ENCODE measurements around the gene NCOA3. TPM values are rescaled to one million over a fixed set of nuclear protein-coding genes. Genes with fewer than 3 reads are reported as not detected.

NCOA3 gene
- total and polyA plus RNA-seq, 2 experiments from 2014 or later = 6.7 to 25.8 TPM

DNA sequence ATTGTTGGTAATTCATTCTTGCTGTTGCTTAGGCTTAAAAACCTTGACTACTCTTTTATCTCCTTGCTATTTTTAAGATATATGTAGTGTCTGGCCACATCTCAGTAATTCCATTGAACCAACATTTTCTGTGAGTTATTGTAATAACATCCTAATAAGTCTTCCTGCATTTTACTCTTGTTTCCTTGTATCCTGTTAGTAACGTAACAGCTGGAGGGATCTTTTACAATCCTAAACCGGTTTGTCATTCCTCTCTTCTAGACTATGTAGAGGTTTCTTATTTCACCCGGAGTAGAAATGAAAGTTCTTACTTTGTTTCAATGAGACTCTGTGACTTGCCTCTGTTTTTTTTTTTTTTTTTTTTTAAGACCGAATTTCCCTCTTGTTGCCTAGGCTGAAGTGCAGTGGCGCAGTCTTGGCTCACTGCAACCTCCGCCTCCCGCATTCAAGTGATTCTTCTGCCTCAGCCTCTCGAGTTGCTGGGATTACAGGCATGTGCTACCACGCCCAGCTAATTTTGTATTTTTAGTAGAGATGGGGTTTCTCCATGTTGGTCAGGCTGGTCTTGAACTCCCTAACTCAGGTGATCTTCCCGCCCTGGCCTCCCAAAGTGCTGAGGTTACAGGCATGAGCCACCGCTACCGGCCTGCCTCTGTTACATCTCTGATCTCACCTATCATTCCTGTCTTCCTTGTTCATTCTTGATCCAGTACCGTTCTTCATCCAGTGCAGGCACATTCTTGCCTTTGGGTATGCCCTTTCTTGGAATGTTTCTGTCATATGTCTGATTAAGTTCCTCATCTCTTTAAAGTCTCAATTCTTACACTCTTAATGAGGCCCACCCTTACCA, 44.7 kb downstream of the NCOA3 start:
- H3K4me3 ChIP-seq = no peak overlapping the region
- ATAC-seq = peak; percentile 50
- peaks cover 98% of the 10 kb centered on the region for H3K79me2 ChIP-seq (replicated peaks; ENCODE audit: insufficient read depth)
- no peaks in the 10 kb centered on the region for H3K27me3 ChIP-seq (ENCODE audit: insufficient read depth)
- H3K9me2 ChIP-seq (ENCODE audit: insufficient read depth) = no peaks in the 10 kb centered on the region
- no peak overlapping the region; the same call in 1 of the 2 replicates for H3K27ac Mint-ChIP-seq
- peaks cover 29% of the 10 kb centered on the region for H3K4me1 ChIP-seq (ENCODE audit: insufficient read depth)
- no peak overlapping the region for H3K4me3 Mint-ChIP-seq
- no peaks in the 10 kb centered on the region for H3K36me3 ChIP-seq (ENCODE audit: insufficient read depth)
- H3K36me3 Mint-ChIP-seq (ENCODE audit: low read depth) = no peaks in the 10 kb centered on the region
- H3F3A ChIP-seq (replicated peaks; ENCODE audit: low read depth) = no peaks in the 10 kb centered on the region
- no peaks in the 10 kb centered on the region for H3K9me3 Mint-ChIP-seq
- H4K20me1 ChIP-seq (replicated peaks; ENCODE audit: insufficient read depth) = no peaks in the 10 kb centered on the region; the same call in 1 of the 2 replicates
- H3K27ac ChIP-seq (ENCODE audit: low read depth) = peak overlapping the region; percentile 11; the same call in 1 of the 2 replicates
- H3K4me1 Mint-ChIP-seq = peaks cover 40% of the 10 kb centered on the region
- H2AFZ ChIP-seq = no peak overlapping the region
- no peak for TF ChIP-seq ZNF114 (CRISPR knock-in tag; IDR thresholded peaks at IDR 0.05)
- TF ChIP-seq, protein P1, sequence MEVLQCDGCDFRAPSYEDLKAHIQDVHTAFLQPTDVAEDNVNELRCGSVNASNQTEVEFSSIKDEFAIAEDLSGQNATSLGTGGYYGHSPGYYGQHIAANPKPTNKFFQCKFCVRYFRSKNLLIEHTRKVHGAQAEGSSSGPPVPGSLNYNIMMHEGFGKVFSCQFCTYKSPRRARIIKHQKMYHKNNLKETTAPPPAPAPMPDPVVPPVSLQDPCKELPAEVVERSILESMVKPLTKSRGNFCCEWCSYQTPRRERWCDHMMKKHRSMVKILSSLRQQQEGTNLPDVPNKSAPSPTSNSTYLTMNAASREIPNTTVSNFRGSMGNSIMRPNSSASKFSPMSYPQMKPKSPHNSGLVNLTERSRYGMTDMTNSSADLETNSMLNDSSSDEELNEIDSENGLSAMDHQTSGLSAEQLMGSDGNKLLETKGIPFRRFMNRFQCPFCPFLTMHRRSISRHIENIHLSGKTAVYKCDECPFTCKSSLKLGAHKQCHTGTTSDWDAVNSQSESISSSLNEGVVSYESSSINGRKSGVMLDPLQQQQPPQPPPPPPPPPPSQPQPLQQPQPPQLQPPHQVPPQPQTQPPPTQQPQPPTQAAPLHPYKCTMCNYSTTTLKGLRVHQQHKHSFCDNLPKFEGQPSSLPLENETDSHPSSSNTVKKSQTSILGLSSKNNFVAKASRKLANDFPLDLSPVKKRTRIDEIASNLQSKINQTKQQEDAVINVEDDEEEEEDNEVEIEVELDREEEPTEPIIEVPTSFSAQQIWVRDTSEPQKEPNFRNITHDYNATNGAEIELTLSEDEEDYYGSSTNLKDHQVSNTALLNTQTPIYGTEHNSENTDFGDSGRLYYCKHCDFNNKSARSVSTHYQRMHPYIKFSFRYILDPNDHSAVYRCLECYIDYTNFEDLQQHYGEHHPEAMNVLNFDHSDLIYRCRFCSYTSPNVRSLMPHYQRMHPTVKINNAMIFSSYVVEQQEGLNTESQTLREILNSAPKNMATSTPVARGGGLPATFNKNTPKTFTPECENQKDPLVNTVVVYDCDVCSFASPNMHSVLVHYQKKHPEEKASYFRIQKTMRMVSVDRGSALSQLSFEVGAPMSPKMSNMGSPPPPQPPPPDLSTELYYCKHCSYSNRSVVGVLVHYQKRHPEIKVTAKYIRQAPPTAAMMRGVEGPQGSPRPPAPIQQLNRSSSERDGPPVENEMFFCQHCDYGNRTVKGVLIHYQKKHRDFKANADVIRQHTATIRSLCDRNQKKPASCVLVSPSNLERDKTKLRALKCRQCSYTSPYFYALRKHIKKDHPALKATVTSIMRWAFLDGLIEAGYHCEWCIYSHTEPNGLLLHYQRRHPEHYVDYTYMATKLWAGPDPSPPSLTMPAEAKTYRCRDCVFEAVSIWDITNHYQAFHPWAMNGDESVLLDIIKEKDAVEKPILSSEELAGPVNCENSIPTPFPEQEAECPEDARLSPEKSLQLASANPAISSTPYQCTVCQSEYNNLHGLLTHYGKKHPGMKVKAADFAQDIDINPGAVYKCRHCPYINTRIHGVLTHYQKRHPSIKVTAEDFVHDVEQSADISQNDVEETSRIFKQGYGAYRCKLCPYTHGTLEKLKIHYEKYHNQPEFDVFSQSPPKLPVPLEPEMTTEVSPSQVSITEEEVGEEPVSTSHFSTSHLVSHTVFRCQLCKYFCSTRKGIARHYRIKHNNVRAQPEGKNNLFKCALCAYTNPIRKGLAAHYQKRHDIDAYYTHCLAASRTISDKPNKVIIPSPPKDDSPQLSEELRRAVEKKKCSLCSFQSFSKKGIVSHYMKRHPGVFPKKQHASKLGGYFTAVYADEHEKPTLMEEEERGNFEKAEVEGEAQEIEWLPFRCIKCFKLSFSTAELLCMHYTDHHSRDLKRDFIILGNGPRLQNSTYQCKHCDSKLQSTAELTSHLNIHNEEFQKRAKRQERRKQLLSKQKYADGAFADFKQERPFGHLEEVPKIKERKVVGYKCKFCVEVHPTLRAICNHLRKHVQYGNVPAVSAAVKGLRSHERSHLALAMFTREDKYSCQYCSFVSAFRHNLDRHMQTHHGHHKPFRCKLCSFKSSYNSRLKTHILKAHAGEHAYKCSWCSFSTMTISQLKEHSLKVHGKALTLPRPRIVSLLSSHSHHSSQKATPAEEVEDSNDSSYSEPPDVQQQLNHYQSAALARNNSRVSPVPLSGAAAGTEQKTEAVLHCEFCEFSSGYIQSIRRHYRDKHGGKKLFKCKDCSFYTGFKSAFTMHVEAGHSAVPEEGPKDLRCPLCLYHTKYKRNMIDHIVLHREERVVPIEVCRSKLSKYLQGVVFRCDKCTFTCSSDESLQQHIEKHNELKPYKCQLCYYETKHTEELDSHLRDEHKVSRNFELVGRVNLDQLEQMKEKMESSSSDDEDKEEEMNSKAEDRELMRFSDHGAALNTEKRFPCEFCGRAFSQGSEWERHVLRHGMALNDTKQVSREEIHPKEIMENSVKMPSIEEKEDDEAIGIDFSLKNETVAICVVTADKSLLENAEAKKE (CRISPR knock-in tag; IDR thresholded peaks at IDR 0.05) = no peak
- TF ChIP-seq STAT1 (IDR thresholded peaks at IDR 0.05; ENCODE audit: unreplicated experiment) = no peak
- TF ChIP-seq, protein P2, sequence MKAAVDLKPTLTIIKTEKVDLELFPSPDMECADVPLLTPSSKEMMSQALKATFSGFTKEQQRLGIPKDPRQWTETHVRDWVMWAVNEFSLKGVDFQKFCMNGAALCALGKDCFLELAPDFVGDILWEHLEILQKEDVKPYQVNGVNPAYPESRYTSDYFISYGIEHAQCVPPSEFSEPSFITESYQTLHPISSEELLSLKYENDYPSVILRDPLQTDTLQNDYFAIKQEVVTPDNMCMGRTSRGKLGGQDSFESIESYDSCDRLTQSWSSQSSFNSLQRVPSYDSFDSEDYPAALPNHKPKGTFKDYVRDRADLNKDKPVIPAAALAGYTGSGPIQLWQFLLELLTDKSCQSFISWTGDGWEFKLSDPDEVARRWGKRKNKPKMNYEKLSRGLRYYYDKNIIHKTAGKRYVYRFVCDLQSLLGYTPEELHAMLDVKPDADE (IDR thresholded peaks at IDR 0.05) = no peak
- TF ChIP-seq, protein P3, sequence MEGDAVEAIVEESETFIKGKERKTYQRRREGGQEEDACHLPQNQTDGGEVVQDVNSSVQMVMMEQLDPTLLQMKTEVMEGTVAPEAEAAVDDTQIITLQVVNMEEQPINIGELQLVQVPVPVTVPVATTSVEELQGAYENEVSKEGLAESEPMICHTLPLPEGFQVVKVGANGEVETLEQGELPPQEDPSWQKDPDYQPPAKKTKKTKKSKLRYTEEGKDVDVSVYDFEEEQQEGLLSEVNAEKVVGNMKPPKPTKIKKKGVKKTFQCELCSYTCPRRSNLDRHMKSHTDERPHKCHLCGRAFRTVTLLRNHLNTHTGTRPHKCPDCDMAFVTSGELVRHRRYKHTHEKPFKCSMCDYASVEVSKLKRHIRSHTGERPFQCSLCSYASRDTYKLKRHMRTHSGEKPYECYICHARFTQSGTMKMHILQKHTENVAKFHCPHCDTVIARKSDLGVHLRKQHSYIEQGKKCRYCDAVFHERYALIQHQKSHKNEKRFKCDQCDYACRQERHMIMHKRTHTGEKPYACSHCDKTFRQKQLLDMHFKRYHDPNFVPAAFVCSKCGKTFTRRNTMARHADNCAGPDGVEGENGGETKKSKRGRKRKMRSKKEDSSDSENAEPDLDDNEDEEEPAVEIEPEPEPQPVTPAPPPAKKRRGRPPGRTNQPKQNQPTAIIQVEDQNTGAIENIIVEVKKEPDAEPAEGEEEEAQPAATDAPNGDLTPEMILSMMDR (conservative IDR thresholded peaks at IDR 0.05; ENCODE audit: low read depth in 2 of 2) = no peak
- no peak for TF ChIP-seq NANOG (IDR thresholded peaks at IDR 0.05; ENCODE audit: borderline replicate concordance)
- TF ChIP-seq EZH2 (IDR thresholded peaks at IDR 0.05; ENCODE audit: low read depth, unreplicated experiment) = no peak
- TF ChIP-seq, protein P4, sequence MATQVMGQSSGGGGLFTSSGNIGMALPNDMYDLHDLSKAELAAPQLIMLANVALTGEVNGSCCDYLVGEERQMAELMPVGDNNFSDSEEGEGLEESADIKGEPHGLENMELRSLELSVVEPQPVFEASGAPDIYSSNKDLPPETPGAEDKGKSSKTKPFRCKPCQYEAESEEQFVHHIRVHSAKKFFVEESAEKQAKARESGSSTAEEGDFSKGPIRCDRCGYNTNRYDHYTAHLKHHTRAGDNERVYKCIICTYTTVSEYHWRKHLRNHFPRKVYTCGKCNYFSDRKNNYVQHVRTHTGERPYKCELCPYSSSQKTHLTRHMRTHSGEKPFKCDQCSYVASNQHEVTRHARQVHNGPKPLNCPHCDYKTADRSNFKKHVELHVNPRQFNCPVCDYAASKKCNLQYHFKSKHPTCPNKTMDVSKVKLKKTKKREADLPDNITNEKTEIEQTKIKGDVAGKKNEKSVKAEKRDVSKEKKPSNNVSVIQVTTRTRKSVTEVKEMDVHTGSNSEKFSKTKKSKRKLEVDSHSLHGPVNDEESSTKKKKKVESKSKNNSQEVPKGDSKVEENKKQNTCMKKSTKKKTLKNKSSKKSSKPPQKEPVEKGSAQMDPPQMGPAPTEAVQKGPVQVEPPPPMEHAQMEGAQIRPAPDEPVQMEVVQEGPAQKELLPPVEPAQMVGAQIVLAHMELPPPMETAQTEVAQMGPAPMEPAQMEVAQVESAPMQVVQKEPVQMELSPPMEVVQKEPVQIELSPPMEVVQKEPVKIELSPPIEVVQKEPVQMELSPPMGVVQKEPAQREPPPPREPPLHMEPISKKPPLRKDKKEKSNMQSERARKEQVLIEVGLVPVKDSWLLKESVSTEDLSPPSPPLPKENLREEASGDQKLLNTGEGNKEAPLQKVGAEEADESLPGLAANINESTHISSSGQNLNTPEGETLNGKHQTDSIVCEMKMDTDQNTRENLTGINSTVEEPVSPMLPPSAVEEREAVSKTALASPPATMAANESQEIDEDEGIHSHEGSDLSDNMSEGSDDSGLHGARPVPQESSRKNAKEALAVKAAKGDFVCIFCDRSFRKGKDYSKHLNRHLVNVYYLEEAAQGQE (IDR thresholded peaks at IDR 0.05; ENCODE audit: unreplicated experiment) = no peak
- TF ChIP-seq POLR2AphosphoS5 (IDR thresholded peaks at IDR 0.05; ENCODE audit: low read depth) = no peak
- H3K27me3 Mint-ChIP-seq (ENCODE audit: insufficient read depth, low read depth, poor library complexity) = peaks cover 4% of the 10 kb centered on the region
- peak overlapping the region; percentile 4; the same call in 1 of the 2 replicates for H3K4me2 ChIP-seq
- peak; percentile 49 for DNase-seq (ENCODE audit: low spot score)

Measured in GM23338 (cell line).